CD8-positive, alpha-beta memory T cell (primary cell): Measurements from ENCODE around the gene CTCFL. TPM values are rescaled to one million over a fixed set of nuclear protein-coding genes. Genes with fewer than 3 reads are reported as not detected.

ENCODE experiments used
- CTCF ChIA-PET: fragments of 350-600 bp; sonication (Branson Sonifier 250); formaldehyde crosslinking; loops from one replicate; lab custom pipeline; 2021; ENCODE audit warnings: antibody characterized with exemption; lab: Charles Lee
- POLR2A ChIA-PET: fragments of 350-600 bp; sonication (Branson Sonifier 250); formaldehyde crosslinking; loops from one replicate; lab custom pipeline; 2021; ENCODE audit warnings: antibody characterized with exemption; lab: Charles Lee
- DNase-seq, 5 donors: peaks; one replicate each; pipeline versions ENCODE4 v3.0.0 to v3.0.0-alpha.2; 2020 to 2022; ENCODE audit warnings: mixed read lengths in 1 of 5
- H3K27ac ChIP-seq: one replicate; pipeline ENCODE4 v1.7.0; 2013; ENCODE audit warnings: low read depth, mild to moderate bottlenecking, low read length, moderate library complexity
- H3K27me3 ChIP-seq: 2 replicates; pipeline ENCODE4 v1.7.0; 2013; ENCODE audit warnings: low read length, mild to moderate bottlenecking; ENCODE audit not compliant: insufficient read depth, poor library complexity, severe bottlenecking
- H3K36me3 ChIP-seq: 2 replicates; pipeline ENCODE4 v1.7.0; 2013; ENCODE audit warnings: mild to moderate bottlenecking, low read length, moderate library complexity; ENCODE audit not compliant: insufficient read depth
- H3K4me1 ChIP-seq: 2 replicates; pipeline ENCODE4 v1.7.0; 2013; ENCODE audit warnings: mild to moderate bottlenecking, low read length, moderate library complexity; ENCODE audit not compliant: insufficient read depth
- H3K4me3 ChIP-seq: 2 replicates; pipeline ENCODE4 v1.7.0; 2013; ENCODE audit warnings: mild to moderate bottlenecking, low read length
- H3K9me3 ChIP-seq: 2 replicates; pipeline ENCODE4 v1.7.0; 2013; ENCODE audit warnings: mild to moderate bottlenecking, low read length
- H3K27ac Mint-ChIP-seq, 8 donors: one replicate each; pipeline ENCODE4 v1.8.0; 2020 to 2021; ENCODE audit warnings: mixed read lengths in 8 of 8, mild to moderate bottlenecking in 6 of 8, inconsistent platforms in 3 of 8, moderate library complexity in 3 of 8
- H3K27me3 Mint-ChIP-seq, 2 donors: one replicate each; pipeline ENCODE4 v1.8.0; 2020 to 2021; ENCODE audit warnings: mixed read lengths in 2 of 2, mild to moderate bottlenecking in 1 of 2, moderate library complexity in 1 of 2
- H3K36me3 Mint-ChIP-seq, 3 donors: one replicate each; pipeline ENCODE4 v1.8.0; 2020 to 2021; ENCODE audit warnings: mixed read lengths in 3 of 3, inconsistent platforms in 1 of 3, mild to moderate bottlenecking in 1 of 3
- H3K4me1 Mint-ChIP-seq, 3 donors: one replicate each; pipeline ENCODE4 v1.8.0; 2020 to 2021; ENCODE audit warnings: mixed read lengths in 3 of 3, inconsistent platforms in 1 of 3, mild to moderate bottlenecking in 1 of 3
- H3K4me3 Mint-ChIP-seq, 7 donors: one replicate each; pipeline ENCODE4 v1.8.0; 2020 to 2021; ENCODE audit warnings: mixed read lengths in 7 of 7, mild to moderate bottlenecking in 6 of 7, moderate library complexity in 4 of 7, inconsistent platforms in 2 of 7
- H3K9me3 Mint-ChIP-seq, 5 donors: one replicate each; pipeline ENCODE4 v1.8.0; 2020 to 2022; ENCODE audit warnings: mixed read lengths in 5 of 5, mild to moderate bottlenecking in 3 of 5, moderate library complexity in 2 of 5, inconsistent platforms in 1 of 5
- polyA plus RNA-seq: library from polyadenylated mRNA; unstranded; fragments of 300-500 nt; fragmentation: Illumina TruSeq; gene quantifications from one replicate; pipeline ENCODE4 v1.2.3, GENCODE V29; 2021
- total RNA-seq, 2 experiments: library from RNA; stranded (reverse); gene quantifications; one replicate each; pipeline ENCODE4 v1.2.3, GENCODE V29; 2021

The CTCFL gene
- total and polyA plus RNA-seq, 3 experiments from 2014 or later = not detected

DNA sequence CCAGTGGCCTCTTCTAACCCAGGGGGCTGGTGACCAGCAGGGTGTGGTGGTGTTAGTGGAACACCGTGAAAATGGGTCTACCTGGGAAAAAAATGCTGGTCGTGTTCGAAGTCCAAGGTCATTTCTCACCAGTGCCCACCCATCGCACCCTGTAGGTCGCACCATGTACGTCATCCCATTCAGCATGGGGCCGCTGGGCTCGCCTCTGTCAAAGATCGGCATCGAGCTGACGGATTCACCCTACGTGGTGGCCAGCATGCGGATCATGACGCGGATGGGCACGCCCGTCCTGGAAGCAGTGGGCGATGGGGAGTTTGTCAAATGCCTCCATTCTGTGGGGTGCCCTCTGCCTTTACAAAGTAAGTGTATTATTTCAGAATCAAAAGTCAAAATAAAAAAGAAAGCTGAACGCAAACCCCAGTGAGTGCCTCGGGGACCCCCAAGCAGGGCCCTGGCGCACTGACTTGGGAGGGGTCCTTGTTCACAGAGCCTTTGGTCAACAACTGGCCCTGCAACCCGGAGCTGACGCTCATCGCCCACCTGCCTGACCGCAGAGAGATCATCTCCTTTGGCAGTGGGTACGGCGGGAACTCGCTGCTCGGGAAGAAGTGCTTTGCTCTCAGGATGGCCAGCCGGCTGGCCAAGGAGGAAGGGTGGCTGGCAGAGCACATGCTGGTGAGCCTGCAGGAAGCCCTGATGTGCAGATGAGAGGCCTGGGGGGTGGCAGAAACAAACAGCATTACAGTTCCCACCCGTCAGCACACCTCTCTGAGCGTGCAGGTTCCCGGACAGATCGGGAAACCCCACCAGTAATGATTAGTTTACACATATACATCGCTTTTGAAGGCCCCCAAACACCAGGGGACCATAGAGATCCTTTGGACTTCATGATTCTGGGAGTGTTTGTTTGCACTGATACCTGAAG lies 37.9 kb upstream of the CTCFL start:
- Mint-ChIP-seq H3K36me3 (no peaks in the 10 kb centered on the region), H3K27me3 (peaks cover 11 to 31% of the 10 kb centered on the region in 2 donors), H3K4me3 (no peak overlapping the region), H3K27ac (peak overlapping the region in 1 of 8 donors; percentile 50), H3K4me1 (no peaks in the 10 kb centered on the region), H3K9me3 (no peaks in the 10 kb centered on the region)
- Histone ChIP-seq H3K4me3 (no peak overlapping the region), H3K4me1 (no peaks in the 10 kb centered on the region), H3K36me3 (no peaks in the 10 kb centered on the region), H3K27me3 (peaks cover 3% of the 10 kb centered on the region), H3K27ac (no peak overlapping the region), H3K9me3 (no peaks in the 10 kb centered on the region)
- CTCF ChIA-PET = no interaction called here
- no peak for DNase-seq
- POLR2A ChIA-PET = no interaction called here

- H3K36me3 Mint-ChIP-seq = no peaks in the 10 kb centered on the region
- CTCF ChIA-PET = no interaction called here
- POLR2A ChIA-PET = no interaction called here
- H3K9me3 Mint-ChIP-seq = no peaks in the 10 kb centered on the region
- no peaks in the 10 kb centered on the region for H3K4me1 Mint-ChIP-seq
- no peak for DNase-seq
- Histone ChIP-seq H3K4me1 (no peaks in the 10 kb centered on the region), H3K36me3 (no peaks in the 10 kb centered on the region), H3K27ac (no peak overlapping the region), H3K9me3 (no peaks in the 10 kb centered on the region), H3K27me3 (no peaks in the 10 kb centered on the region), H3K4me3 (no peak overlapping the region)
- H3K27me3 Mint-ChIP-seq = peaks cover 10 to 37% of the 10 kb centered on the region in 2 donors
- no peak overlapping the region for H3K27ac Mint-ChIP-seq
- no peak overlapping the region for H3K4me3 Mint-ChIP-seq
Observed at GRCh38 chr20:57561356-57562279, 36.7 kb upstream of the CTCFL start.

GRCh38 chr20:57560554-57561355 lies 35.8 kb upstream of the CTCFL start, which contains the start of gene PCK1:
PCK1 (plus strand) TSS chr20:57561110; CDS start chr20:57561412, 302 bp downstream.
- H3K9me3 Mint-ChIP-seq = no peaks in the 10 kb centered on the region
- H3K4me1 Mint-ChIP-seq = no peaks in the 10 kb centered on the region
- no peak within 1 kb of the TSS for H3K4me3 Mint-ChIP-seq
- CTCF ChIA-PET = no interaction called here
- Histone ChIP-seq H3K4me1 (no peaks in the 10 kb centered on the region), H3K27me3 (peaks cover 2% of the 10 kb centered on the region), H3K27ac (no peak within 1 kb of the TSS), H3K4me3 (no peak within 1 kb of the TSS), H3K9me3 (no peaks in the 10 kb centered on the region), H3K36me3 (no peaks in the 10 kb centered on the region)
- peak within 1 kb of the TSS in 1 of 8 donors; percentile 17 for H3K27ac Mint-ChIP-seq
- H3K27me3 Mint-ChIP-seq = peaks cover 12 to 43% of the 10 kb centered on the region in 2 donors
- POLR2A ChIA-PET = no interaction called here
- no peak for DNase-seq
- H3K36me3 Mint-ChIP-seq = no peaks in the 10 kb centered on the region

DNA sequence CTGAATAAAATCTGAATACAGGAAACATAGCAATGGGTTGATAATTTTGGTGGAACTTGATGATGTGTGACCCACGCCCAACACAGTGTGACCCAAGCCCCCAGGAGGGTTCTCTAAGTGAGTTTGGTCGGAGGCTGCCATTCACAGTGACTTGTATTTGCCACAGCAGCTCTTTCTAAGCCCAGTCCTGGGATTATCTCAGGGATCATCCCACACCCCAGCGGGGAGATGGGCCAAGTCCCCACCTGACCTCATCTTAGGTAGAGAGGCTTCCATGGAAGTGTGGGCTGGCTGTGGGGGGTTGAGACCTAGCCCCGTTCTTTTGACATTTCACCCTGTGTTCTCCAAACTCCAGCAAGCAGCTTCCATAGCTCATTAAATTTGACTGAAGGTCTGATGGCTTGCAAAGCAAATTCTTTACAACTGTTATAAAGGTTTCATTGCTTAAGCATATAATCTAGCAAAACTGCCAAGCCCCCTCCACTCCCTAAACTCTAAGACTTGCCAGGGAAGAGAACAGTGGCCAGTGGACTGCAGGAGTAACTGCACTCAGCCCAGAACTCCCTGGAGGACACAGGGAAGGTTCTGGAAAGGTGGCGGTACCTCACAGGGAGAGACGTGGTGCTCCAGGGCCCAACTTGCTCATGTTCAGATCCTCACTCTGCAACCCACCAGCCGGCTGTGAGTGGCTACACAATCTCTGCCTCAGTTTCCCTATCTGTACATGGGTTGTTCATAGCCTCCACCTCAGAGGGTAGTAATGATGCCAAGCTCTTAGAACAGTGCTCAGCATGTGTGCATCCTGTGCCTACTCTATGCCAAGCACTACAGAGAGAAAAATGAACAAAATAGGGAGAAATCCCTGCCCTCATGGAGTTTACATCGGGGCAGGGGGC lies 35.0 kb upstream of the CTCFL start:
- Mint-ChIP-seq H3K27me3 (peaks cover 12 to 47% of the 10 kb centered on the region in 2 donors), H3K4me3 (no peak overlapping the region), H3K9me3 (no peaks in the 10 kb centered on the region), H3K27ac (peak overlapping the region in 1 of 8 donors; percentile 14), H3K4me1 (no peaks in the 10 kb centered on the region), H3K36me3 (no peaks in the 10 kb centered on the region)
- H3K4me3 ChIP-seq = no peak overlapping the region
- no peaks in the 10 kb centered on the region for H3K4me1 ChIP-seq
- no peaks in the 10 kb centered on the region for H3K9me3 ChIP-seq
- H3K27ac ChIP-seq = no peak overlapping the region
- H3K36me3 ChIP-seq = no peaks in the 10 kb centered on the region
- no peak for DNase-seq
- H3K27me3 ChIP-seq = peaks cover 8% of the 10 kb centered on the region
- ChIA-PET CTCF (no interaction called here), POLR2A (no interaction called here)

DNA sequence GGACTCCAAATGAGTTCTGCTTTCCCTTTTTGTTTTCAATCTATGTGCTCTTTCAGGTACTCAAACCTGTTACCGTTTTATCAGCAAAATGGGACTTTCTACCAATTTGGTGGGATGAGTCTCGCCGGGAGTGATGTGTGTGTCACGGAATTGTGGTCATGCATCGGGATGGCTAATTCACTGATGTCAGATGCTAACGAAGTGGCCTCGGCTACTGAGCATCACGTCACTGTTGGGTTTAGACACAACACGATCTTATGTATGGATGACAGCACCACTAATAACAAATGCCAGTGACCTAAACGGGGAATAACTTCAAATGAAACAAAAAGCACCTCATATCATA lies 34.3 kb upstream of the CTCFL start:
- POLR2A ChIA-PET = no interaction called here

GRCh38 chr20:57558614-57559288 lies 33.8 kb upstream of the CTCFL start:
- H3K27me3 Mint-ChIP-seq = peaks cover 12 to 48% of the 10 kb centered on the region in 2 donors
- Histone ChIP-seq H3K4me1 (no peaks in the 10 kb centered on the region), H3K27me3 (peaks cover 9% of the 10 kb centered on the region), H3K36me3 (no peaks in the 10 kb centered on the region), H3K4me3 (no peak overlapping the region), H3K27ac (no peak overlapping the region), H3K9me3 (no peaks in the 10 kb centered on the region)
- no peaks in the 10 kb centered on the region for H3K36me3 Mint-ChIP-seq
- CTCF ChIA-PET = no interaction called here
- POLR2A ChIA-PET = no interaction called here
- H3K4me3 Mint-ChIP-seq = no peak overlapping the region
- no peaks in the 10 kb centered on the region for H3K4me1 Mint-ChIP-seq
- DNase-seq = no peak
- no peaks in the 10 kb centered on the region for H3K9me3 Mint-ChIP-seq
- H3K27ac Mint-ChIP-seq = no peak overlapping the region

More for the DNA sequence above, 34.3 kb upstream of the CTCFL start:
- peaks cover 9% of the 10 kb centered on the region for H3K27me3 ChIP-seq
- H3K36me3 ChIP-seq = no peaks in the 10 kb centered on the region
- peaks cover 12 to 43% of the 10 kb centered on the region in 2 donors for H3K27me3 Mint-ChIP-seq
- no peak overlapping the region for H3K4me3 Mint-ChIP-seq
- H3K36me3 Mint-ChIP-seq = no peaks in the 10 kb centered on the region
- H3K4me1 ChIP-seq = no peaks in the 10 kb centered on the region
- no peaks in the 10 kb centered on the region for H3K9me3 ChIP-seq
- H3K4me3 ChIP-seq = no peak overlapping the region
- H3K4me1 Mint-ChIP-seq = no peaks in the 10 kb centered on the region
- CTCF ChIA-PET = no interaction called here
- DNase-seq = no peak
- H3K27ac ChIP-seq = no peak overlapping the region
- H3K27ac Mint-ChIP-seq = no peak overlapping the region
- H3K9me3 Mint-ChIP-seq = no peaks in the 10 kb centered on the region
